Stimulated activated CD8-positive, alpha-beta memory T cell treated with anti-CD3 and anti-CD28 coated beads, Interleukin-15, amount 100 ng/mL, for 48 hours (primary cell): ENCODE measurements around the gene GTPBP3.
"Not testable (repeated sequence)": the region's sequence is repeated elsewhere in the genome, so short reads cannot be mapped to it uniquely, and the experiment has no call there.

Experiments
- DNase-seq, 2 donors: peaks; one replicate each; pipeline ENCODE4 v3.0.0-alpha.2; 2020; ENCODE audit warnings: low read depth in 2 of 2

GTPBP3 gene, protein sequence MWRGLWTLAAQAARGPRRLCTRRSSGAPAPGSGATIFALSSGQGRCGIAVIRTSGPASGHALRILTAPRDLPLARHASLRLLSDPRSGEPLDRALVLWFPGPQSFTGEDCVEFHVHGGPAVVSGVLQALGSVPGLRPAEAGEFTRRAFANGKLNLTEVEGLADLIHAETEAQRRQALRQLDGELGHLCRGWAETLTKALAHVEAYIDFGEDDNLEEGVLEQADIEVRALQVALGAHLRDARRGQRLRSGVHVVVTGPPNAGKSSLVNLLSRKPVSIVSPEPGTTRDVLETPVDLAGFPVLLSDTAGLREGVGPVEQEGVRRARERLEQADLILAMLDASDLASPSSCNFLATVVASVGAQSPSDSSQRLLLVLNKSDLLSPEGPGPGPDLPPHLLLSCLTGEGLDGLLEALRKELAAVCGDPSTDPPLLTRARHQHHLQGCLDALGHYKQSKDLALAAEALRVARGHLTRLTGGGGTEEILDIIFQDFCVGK

DNA sequence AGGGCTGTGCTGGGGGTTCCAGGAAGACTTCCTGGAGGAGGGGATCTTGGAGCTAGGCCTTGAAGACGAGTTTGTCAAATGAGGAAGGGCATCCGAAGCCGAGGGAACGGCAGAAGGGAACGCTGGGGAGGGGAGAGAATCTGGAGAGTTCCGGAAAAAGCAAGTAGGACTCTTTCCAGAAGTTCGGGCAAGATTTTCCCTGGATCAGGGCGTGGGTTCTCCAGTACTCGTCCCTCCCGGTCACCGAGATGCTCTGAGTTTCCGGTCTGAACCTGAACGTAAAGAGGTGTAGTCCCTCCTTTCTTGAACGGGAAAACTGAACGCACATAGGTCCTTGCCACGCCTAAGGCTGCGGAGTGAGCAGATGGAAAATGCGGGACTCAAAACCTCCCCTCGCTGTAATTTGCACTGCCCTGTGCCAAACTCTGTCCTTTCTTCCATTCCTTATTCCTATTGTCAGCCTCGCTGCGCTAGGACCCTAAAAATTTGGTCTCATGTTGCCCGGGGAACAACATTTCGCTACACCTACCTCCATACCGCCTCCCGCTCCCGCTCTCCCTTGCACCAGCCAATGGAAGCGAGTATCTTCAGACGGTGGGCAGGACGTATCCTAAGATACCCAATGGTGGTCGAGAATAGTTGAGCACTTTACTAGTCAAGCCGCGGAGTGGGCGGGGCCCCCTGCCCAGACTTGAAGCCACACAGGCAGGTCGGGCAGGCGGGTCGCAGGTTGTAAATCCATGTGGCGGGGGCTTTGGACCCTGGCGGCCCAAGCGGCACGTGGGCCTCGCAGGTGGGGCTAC is at the start of gene GTPBP3:
Gene GTPBP3 (plus strand): TSS at position 682 of the 803 bp plus-strand sequence. CDS start 59 bp downstream, at position 741.
- peak; percentile 92 to 93 for DNase-seq

DNA sequence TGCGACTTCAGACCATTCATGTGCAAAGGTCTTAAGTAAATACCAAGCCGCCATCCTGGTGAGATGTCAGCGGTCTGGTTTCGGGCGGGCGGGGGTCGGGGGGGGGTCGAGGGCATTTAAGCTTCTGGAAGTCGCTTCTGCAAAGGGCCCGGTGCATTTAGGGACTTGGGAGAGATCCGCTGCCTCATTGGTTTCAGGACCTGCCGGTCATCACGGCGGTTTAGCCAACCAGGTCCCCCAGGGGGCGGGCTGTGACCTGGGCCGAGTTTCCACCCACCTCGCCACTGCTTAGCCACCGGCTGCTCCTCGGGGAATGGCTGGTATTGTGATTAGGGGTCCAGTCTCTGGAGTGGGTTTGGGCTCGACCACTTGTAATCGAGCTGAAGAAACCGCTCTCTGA is 47.9 kb upstream of the GTPBP3 start:
- DNase-seq: peak; percentile 44 to 60

DNA sequence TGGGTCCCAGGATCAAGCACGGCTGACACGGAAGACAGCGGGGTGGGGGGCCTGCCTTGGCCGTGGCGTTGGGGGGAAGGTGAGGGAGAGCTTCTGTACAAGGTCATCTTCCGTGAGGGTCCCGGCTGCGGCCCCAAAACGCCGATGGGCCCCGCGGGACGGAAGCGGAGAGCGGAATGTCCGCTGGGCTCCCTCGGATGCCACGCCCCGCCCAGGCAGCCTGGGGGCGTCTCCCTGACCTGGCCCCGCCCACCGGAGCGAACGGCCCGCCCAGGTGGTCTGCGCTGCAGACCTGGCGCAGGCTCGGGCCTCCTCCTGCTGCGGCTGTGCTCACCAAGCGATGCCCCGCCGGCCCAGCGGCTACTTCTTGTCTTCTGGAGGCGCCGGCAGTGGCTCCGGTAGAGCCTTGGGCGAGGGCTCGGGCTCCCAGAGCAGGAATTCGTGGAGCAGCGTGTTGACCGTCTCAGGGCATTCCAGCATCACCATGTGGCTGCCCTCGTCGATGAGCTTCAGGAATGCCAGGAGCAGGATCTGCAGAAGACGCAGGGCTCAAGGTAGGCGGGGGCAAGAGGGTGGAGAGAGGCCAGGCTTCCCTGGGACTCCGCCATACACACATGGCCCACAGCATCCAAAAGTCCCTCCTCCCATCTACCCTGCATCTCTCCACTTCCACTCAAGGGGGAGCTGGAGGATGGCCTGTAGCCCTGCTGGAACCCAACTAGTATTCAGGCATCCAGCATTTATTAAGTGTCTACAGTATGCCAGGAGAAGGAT is 44.9 kb upstream of the GTPBP3 start:
- DNase-seq: peak; percentile 74 to 77

DNA sequence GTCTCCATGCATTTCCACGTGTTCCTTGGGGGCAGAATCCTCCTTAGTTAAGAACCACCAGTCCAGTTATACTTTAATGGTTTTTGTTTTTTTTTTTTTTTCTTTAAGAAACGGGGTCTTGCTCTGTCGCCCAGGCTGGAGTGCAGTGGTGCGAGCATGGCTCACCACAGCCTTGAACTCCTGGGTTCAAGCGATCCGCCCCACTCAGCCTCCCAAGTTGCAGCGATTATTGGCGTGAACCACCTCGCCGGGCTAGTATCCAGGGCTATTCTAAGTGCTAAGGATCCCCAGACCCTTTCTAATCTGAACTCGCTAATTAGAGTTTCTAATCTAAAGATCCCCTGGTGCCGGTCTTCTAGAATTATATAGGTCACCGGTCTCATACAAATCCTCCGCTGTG is 43.7 kb upstream of the GTPBP3 start:
- no peak for DNase-seq

DNA sequence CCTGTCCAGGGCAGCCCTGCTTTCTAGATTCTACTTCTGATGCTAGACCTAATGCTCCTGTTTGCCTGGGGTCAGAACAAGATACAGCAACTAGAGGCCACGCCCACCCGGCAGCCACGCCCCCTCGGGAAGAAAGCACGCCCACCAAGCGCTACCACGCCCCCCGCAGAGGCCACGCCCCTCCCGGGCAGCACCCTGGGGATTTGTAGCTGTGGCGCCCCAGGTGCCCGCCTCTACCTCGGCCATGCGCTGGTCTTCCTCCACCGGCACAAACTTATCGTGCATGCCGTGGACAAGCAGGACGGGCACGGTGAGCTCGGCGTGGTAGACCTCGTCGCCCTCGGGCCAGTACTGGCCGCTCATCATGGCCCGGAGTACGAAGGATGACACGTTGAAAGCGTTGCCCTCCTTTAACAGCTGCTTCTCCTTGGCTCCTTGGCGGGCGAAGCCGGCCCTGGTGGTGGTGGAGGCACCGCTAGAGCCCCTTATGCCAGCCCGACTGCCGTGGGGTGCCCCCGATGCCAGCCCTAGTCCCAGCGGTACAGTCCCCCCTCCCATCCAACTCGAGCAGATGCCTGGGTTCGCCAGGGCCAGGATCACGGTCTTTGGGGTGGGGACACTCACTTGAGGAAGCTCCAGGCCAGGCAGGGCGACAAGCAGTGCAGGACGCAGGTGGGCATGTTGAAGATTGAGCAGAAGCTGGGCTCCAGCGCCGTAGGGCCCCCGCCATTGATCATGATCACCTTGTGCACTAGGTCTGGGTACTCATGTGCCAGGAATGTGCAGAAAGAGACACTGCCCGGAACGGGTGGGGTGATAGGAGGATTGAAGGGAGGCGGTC is 43.1 kb upstream of the GTPBP3 start:
- peak; percentile 40 to 59 for DNase-seq

DNA sequence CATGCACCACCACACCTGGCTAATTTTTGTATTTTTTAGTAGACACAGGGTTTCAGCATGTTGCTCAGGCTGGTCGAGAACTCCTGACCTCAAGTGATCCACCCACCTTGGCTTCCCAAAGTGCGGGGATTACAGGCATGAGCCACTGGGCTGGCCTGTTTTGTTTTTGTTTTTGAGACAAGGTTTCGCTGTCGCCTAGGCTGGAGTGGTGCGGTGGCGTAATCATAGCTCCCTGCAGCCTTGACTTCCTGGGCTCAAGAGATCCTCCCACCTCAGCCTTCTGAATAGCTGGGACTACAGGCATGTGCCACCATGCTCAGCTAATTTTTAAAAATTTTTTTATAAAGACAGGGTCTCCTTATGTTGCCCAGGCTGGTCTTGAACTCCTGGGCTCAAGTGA is 41.8 kb upstream of the GTPBP3 start:
- not testable (repeated sequence) for DNase-seq

DNA sequence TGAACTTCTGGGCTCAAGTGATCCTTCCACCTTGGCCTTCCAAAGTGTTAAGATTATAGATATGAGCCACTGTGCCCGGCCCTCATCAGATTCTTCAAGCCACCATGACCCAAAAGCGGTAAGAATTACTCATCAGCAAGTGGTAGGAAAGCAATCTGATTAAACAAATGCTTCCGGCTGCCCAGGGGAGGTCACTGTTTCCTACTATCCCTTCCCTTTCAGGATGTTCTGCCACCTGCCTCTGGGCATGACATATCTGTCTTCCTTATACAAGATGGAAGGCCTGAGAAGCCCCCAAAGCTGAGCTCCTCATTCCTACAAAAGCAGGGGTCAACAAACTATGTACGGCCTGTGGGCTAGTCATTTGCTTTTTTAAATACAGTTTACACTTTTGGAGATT is 41.1 kb upstream of the GTPBP3 start:
- no peak for DNase-seq

DNA sequence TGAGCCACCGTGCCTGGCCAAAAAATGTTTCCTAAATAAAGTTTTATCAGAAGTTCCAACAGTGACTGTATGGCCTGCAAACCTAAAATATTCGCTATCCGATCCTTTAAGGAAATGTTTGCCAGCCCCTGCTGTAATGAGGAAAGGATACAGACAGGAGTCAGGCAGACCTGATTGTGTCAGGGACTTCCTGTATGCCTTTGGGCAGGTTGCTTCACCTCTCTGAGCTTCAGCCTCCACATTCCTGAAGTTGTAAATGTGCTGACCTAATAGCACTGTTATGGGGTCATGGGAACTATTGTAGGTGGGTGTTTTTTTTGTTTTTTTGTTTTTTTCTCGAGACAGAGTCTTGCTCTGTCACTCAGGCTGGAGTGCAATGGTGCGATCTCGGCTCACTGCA is 40.4 kb upstream of the GTPBP3 start:
- no peak for DNase-seq

DNA sequence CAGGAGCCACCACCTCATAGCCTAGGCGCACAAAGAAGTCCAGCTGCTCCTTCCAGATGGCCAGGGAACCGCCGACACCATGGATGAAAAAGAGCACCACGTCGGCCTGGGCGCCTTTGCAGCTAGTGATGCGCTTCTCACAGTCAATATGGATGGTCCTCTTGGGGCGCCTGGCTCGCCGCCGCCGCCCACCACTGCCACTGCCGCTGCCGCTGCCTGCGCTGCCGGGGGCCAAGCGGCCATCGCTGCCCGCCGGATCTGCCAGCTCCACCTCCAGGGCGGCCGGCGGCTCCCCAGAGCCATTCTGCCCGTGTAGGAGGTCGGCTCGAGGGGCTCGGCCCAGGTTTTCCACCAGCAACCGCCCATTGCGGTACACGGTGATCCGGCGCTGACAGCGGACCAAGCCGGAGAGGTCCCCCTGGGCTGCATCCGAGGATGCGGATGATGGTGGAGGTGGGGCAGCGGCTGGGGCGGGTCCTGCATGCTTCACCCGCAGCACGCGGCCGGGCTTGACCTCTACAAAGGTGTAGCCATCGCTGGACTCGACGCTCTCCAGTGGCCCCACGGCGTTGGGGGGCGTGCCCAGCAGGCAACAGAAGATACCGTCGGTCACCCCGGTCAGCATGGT is 36.2 kb upstream of the GTPBP3 start:
- no peak for DNase-seq

DNA sequence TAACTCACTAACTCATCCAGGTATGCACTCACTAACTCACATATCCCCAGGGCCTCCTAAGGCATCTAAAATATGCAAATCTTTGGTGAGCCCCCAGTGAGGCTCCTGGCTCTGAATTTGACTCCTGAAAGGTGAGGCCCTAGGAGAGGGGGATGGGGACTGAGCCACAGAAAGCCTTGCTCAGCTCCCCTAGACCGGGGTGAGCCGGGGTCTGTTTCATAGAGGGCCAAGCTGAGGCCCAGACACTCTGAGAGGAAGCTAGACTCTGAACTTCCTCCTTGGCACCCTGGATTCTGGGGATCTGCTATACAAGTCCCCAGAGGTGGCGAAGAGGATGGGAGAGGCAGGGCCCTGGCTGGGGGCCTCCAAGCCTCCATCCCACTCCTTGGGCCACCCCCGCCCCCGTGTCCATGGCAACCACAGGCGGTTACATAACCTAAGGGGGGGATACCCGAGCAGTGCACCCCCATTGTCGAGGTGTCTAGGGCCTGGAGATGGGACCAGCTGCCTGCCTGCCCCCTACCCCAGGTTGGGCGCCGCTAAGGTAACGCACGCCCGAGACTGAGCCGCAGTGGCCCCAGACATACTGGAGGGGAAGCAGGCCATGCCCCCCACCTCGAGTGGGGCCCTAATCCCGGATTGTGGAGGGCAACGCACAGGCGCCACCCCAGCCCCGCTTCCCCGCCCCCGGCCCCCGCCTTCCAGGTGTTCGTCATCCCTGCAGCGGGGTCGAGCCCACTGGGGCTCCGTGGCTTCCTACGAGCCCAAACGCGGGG is 34.8 kb upstream of the GTPBP3 start:
- DNase-seq: no peak

DNA sequence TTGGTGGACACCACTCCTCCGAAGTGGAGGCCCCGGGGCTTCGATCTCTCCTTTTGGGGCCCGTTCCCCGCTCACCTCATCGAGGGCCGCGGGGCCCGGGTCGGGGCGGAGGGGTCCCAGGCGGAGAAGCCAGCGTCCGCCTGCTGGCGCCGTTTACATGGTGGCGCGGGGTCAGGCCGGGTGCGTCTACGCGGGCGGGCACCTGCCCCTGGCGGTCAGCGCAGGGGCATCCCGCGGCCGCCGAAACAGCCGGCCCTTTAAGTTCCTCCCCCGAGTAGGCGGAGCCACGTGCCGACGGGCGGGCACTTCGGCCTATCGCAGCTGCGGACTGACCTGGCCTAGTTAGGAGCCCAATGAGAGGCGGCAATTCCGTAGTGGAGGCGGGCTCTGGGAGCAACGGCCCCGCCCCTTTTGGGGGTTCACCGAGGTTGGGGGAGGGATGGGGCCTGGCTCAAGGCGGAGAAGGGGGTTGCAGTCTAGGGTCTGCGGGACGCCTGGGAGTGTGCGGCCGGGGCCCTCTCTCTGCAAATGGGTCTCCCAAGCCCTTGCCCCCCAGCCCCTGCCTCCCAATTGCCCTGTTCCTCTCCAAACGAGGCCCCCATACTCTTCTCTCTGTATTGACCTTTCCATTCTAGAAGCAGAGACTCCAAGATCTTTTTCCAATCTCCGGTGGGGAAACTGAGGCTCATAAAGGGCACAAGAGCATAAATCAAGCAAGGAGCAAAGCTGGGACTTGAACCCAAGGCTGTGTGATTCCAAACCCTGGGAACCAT is 34.0 kb upstream of the GTPBP3 start, which contains the start of gene ABHD8:
Gene ABHD8 (minus strand): TSS at position 259 of the 773 bp plus-strand sequence. CDS start 1,809 bp downstream, outside the sequence.
- DNase-seq: peak; percentile 89 to 91

DNA sequence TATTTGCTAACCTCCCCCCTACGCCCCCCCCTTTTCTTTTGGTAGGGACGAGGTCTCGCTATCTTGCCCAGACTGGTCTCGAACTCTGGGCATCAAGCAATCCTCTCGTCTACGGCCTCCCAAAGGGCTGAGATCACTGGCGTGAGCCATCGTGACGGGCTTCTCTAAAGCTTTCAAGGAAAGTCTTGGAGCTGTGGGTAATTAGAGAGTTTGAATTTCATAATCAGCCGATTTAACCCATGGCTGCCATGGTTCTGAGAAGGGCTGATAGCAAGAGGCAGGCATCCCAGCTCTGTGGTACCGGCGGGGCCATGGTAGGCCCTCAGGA is 33.4 kb upstream of the GTPBP3 start:
- DNase-seq: no peak

DNA sequence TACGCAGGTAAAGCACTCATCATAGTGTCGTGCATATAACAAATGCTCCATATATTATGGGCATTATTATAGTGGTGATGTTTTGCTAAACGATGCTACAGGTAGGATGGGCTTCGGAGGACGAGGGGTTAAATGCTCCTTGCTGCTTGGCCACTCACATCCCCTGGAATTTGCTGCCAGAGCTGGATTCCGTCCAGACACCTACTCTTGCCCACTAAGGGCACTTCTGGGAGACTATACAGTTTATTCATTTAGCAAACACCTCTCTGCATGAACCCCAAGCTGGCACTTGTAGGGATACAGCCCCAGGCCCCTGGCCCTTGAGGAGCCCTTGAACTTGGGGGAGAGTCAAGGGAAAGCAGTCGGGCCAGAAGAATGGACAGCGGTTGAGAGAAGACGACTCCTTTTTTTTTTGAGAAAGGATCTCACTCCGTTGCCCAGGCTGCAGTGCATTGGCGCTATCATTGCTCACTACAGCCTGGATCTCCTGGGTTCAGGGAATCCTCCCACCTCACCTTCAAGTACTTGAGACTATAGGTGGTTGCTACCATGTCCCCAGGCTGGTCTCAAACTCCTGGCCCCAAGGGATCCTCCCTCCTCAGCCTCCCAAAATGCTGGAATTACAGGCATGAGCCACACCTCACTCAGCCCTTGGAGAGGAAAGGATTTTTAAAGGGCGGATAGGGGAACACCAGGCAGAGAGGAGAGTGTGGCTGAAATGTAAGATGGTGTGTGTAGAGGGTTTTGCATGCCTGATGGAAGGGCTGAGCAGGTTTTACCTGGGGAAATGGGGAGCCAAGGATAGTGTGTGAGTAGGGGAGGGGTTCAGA is 32.8 kb upstream of the GTPBP3 start:
- DNase-seq: no peak

DNA sequence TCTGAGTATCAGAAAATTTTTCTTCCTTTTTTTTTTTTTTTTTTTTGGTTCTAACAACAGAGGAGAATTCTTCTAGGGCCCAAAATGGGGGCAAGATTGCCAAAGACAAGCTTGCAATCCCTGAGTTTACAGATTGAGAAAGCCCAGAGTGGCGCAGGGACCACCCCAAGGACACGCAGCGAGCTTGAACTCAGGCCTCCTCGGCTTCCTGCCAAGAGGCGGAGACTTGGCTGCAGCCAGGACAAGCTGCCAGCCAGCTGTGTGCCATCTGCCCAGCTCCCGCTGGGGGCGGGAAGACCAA is 32.2 kb upstream of the GTPBP3 start:
- no peak for DNase-seq

DNA sequence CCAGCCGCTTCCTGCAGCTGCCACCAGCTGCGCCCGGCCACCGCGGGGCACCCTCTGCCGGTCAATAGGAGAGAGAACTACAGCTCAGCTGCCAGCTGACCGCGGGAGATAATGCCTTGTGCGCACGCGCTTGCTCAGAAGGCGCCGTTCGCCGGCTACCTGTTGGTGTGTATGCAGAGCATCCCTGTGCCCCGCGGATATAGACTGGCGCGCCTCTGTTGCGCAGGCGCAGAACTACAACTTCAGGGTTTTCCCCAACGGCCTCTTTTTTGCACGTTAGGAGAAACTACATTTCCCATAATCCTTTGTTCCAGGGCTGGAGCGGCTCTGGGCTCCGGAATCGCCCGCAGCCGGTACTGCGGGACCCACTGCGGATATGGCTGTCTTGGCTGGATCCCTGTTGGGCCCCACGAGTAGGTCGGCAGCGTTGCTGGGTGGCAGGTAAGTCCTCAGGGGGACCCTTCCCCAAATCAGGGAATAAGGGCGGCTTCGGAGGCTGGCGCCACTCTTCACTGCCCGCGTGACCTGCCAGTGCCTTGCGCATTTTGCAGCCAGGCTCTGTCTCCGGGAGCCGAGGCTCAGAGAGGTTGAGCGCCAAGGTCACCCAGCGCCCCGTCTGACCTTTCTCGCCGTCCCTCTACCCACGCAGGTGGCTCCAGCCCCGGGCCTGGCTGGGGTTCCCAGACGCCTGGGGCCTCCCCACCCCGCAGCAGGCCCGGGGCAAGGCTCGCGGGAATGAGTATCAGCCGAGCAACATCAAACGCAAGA is 31.7 kb upstream of the GTPBP3 start, which contains the start of gene MRPL34:
Gene MRPL34 (plus strand): TSS at position 356 of the 768 bp plus-strand sequence. CDS start 21 bp downstream, at position 377.
- peak; percentile 95 to 96 for DNase-seq

DNA sequence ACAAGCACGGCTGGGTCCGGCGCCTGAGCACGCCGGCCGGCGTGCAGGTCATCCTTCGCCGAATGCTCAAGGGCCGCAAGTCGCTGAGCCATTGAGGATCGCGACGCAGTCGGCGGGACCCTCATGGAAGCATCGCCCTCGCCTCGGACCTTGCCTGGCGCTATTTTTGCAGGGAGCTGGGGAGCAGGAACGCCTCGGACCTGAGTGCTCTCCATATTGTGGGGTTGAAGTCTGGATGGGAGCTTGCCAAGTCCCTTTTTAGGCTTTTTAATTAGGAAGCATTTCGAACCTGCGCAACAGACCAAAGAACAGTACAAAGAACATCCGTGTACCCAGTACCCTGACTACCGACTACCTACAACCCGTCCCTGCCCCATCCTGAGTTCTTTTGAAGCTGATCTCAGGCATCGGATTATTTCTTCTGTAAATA is 31.1 kb upstream of the GTPBP3 start:
- DNase-seq: no peak

DNA sequence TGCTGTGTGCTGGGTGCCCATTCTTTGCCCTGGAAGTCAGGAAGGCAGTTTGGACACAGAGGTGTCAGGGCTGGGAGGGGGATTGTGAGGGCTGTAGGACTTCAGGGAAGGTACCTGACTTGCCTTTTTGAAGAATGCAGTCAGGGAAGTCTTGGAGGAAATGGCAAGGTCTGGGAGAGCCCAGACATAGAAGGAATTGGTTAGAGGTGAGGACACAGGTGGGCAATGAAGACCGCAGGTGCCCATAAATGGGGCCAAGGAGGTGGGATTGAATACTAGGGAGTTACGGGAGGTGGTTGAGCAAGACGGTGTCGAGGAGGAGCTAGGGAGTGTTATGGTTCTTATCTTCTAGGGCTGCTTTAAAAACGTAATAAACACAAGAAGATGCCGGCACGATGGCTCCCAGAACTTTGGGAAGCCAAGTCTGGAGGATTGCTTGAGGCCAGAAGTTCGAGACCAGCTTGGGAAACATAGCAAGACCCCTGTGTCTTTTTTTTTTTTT is 29.4 kb upstream of the GTPBP3 start:
- DNase-seq: no peak
